Duodenal mucosa (tissue), 2 donors: Measurements from ENCODE around the gene DLG2.

Experiments
- H3K27ac ChIP-seq: one replicate; pipeline ENCODE4 v1.7.0; 2013; ENCODE audit warnings: low read depth, low read length
- H3K27me3 ChIP-seq, 2 donors: one replicate each; pipeline ENCODE4 v1.7.0; 2013; ENCODE audit warnings: low read length in 2 of 2, control low read depth in 1 of 2; ENCODE audit not compliant: insufficient read depth in 2 of 2, control insufficient read depth in 1 of 2
- H3K36me3 ChIP-seq, 2 donors: one replicate each; pipeline ENCODE4 v1.7.0; 2013; ENCODE audit warnings: low read length in 2 of 2, control low read depth in 1 of 2; ENCODE audit not compliant: insufficient read depth in 2 of 2, control insufficient read depth in 1 of 2
- H3K4me1 ChIP-seq, 2 donors: one replicate each; pipeline ENCODE4 v1.7.0; 2013; ENCODE audit warnings: low read length in 2 of 2, control low read depth in 1 of 2; ENCODE audit not compliant: insufficient read depth in 2 of 2, control insufficient read depth in 1 of 2
- H3K4me3 ChIP-seq, 2 donors: one replicate each; pipeline ENCODE4 v1.7.0; 2013; ENCODE audit warnings: low read length in 2 of 2, low read depth in 1 of 2
- H3K9ac ChIP-seq, 2 donors: one replicate each; pipeline ENCODE4 v1.7.0; 2013; ENCODE audit warnings: low read length in 2 of 2, low read depth in 1 of 2
- H3K9me3 ChIP-seq, 2 donors: one replicate each; pipeline ENCODE4 v1.7.0; 2013; ENCODE audit warnings: low read length in 2 of 2, control low read depth in 1 of 2; ENCODE audit not compliant: control insufficient read depth in 1 of 2

Gene DLG2

GRCh38 chr11:84300092-84300491, 1327.1 kb downstream of the DLG2 start:
- no peaks in the 10 kb centered on the region for H3K27me3 ChIP-seq
- no peaks in the 10 kb centered on the region for H3K36me3 ChIP-seq
- H3K4me1 ChIP-seq = no peaks in the 10 kb centered on the region
- H3K27ac ChIP-seq = no peak overlapping the region
- H3K9me3 ChIP-seq = peaks cover 0 to 5% of the 10 kb centered on the region in 2 donors
- no peak overlapping the region for H3K9ac ChIP-seq
- H3K4me3 ChIP-seq = no peak overlapping the region

GRCh38 chr11:84297570-84297969, 1329.6 kb downstream of the DLG2 start:
- Histone ChIP-seq H3K9ac (no peak overlapping the region), H3K4me3 (no peak overlapping the region), H3K27ac (no peak overlapping the region), H3K27me3 (no peaks in the 10 kb centered on the region), H3K4me1 (no peaks in the 10 kb centered on the region), H3K9me3 (peaks cover 0 to 5% of the 10 kb centered on the region in 2 donors), H3K36me3 (no peaks in the 10 kb centered on the region)

- H3K27me3 ChIP-seq = no peaks in the 10 kb centered on the region
- H3K9me3 ChIP-seq = peaks cover 0 to 5% of the 10 kb centered on the region in 2 donors
- no peaks in the 10 kb centered on the region for H3K36me3 ChIP-seq
- no peak overlapping the region for H3K4me3 ChIP-seq
- no peak overlapping the region for H3K9ac ChIP-seq
- no peaks in the 10 kb centered on the region for H3K4me1 ChIP-seq
- no peak overlapping the region for H3K27ac ChIP-seq
Observed at GRCh38 chr11:84295815-84296214, 1331.3 kb downstream of the DLG2 start.

GRCh38 chr11:84292955-84293354, 1334.2 kb downstream of the DLG2 start:
- Histone ChIP-seq H3K36me3 (no peaks in the 10 kb centered on the region), H3K4me3 (no peak overlapping the region), H3K27ac (no peak overlapping the region), H3K9ac (no peak overlapping the region), H3K9me3 (peaks cover 0 to 5% of the 10 kb centered on the region in 2 donors), H3K27me3 (no peaks in the 10 kb centered on the region), H3K4me1 (no peaks in the 10 kb centered on the region)

GRCh38 chr11:84292006-84292405, 1335.1 kb downstream of the DLG2 start:
- Histone ChIP-seq H3K4me3 (no peak overlapping the region), H3K27me3 (no peaks in the 10 kb centered on the region), H3K27ac (no peak overlapping the region), H3K4me1 (no peaks in the 10 kb centered on the region), H3K9ac (no peak overlapping the region), H3K9me3 (no peaks in the 10 kb centered on the region), H3K36me3 (no peaks in the 10 kb centered on the region)

GRCh38 chr11:84290647-84291046, 1336.5 kb downstream of the DLG2 start:
- H3K36me3 ChIP-seq = no peaks in the 10 kb centered on the region
- no peak overlapping the region for H3K9ac ChIP-seq
- no peak overlapping the region for H3K4me3 ChIP-seq
- no peak overlapping the region for H3K27ac ChIP-seq
- no peaks in the 10 kb centered on the region for H3K27me3 ChIP-seq
- no peaks in the 10 kb centered on the region for H3K9me3 ChIP-seq
- no peaks in the 10 kb centered on the region for H3K4me1 ChIP-seq

GRCh38 chr11:84289381-84289906, 1337.7 kb downstream of the DLG2 start:
- Histone ChIP-seq H3K4me1 (no peaks in the 10 kb centered on the region), H3K27ac (no peak overlapping the region), H3K36me3 (no peaks in the 10 kb centered on the region)

GRCh38 chr11:84273541-84273940, 1353.6 kb downstream of the DLG2 start:
- Histone ChIP-seq H3K27me3 (no peaks in the 10 kb centered on the region), H3K4me3 (no peak overlapping the region), H3K27ac (no peak overlapping the region), H3K4me1 (no peaks in the 10 kb centered on the region), H3K9ac (no peak overlapping the region), H3K9me3 (no peaks in the 10 kb centered on the region), H3K36me3 (no peaks in the 10 kb centered on the region)

More at GRCh38 chr11:84289381-84289906, 1337.7 kb downstream of the DLG2 start:
- Histone ChIP-seq H3K9ac (no peak overlapping the region), H3K27me3 (no peaks in the 10 kb centered on the region), H3K9me3 (no peaks in the 10 kb centered on the region), H3K4me3 (no peak overlapping the region)

GRCh38 chr11:84270466-84270865, 1356.7 kb downstream of the DLG2 start:
- Histone ChIP-seq H3K36me3 (no peaks in the 10 kb centered on the region), H3K27me3 (no peaks in the 10 kb centered on the region), H3K4me1 (no peaks in the 10 kb centered on the region), H3K9me3 (no peaks in the 10 kb centered on the region), H3K27ac (no peak overlapping the region), H3K4me3 (no peak overlapping the region), H3K9ac (no peak overlapping the region)

- H3K9me3 ChIP-seq = no peaks in the 10 kb centered on the region
- no peak overlapping the region for H3K4me3 ChIP-seq
- H3K36me3 ChIP-seq = no peaks in the 10 kb centered on the region
- H3K9ac ChIP-seq = no peak overlapping the region
- H3K27me3 ChIP-seq = no peaks in the 10 kb centered on the region
- no peaks in the 10 kb centered on the region for H3K4me1 ChIP-seq
- no peak overlapping the region for H3K27ac ChIP-seq
Observed at GRCh38 chr11:84264066-84264465, 1363.1 kb downstream of the DLG2 start.

GRCh38 chr11:84261707-84262106, 1365.4 kb downstream of the DLG2 start:
- Histone ChIP-seq H3K27me3 (no peaks in the 10 kb centered on the region), H3K9ac (no peak overlapping the region), H3K4me1 (no peaks in the 10 kb centered on the region), H3K36me3 (no peaks in the 10 kb centered on the region), H3K27ac (no peak overlapping the region), H3K4me3 (no peak overlapping the region), H3K9me3 (no peaks in the 10 kb centered on the region)
